Limb (tissue), 2 donors: ENCODE measurements around the gene RHOH.
A peak's percentile ranks its signal among the peaks of the same experiment; 100 is the strongest.
"Not testable (repeated sequence)": the region's sequence is repeated elsewhere in the genome, so short reads cannot be mapped to it uniquely, and the experiment has no call there.

ENCODE experiments used
- DNase-seq, 2 donors: peaks; one replicate each; pipeline ENCODE4 v3.0.0-alpha.2; 2016; ENCODE audit errors: extremely low spot score in 2 of 2

The RHOH gene

GRCh38 chr4:40258627-40259026 is 61.8 kb downstream of the RHOH start:
- no peak for DNase-seq

GRCh38 chr4:40261231-40262076 is 64.6 kb downstream of the RHOH start:
- no peak for DNase-seq

- no peak for DNase-seq
Measured at GRCh38 chr4:40262077-40262528, 65.3 kb downstream of the RHOH start.

- DNase-seq, result no peak
Measured at GRCh38 chr4:40262861-40263260, 66.0 kb downstream of the RHOH start.

GRCh38 chr4:40264497-40264896 is 67.7 kb downstream of the RHOH start:
- DNase-seq, result no peak

- peak in 1 of 2 donors; percentile 56 for DNase-seq
Measured at GRCh38 chr4:40264995-40265909, 68.4 kb downstream of the RHOH start.

- DNase-seq, result no peak
Measured at GRCh38 chr4:40265910-40266274, 69.1 kb downstream of the RHOH start.

GRCh38 chr4:40269133-40269532 is 72.3 kb downstream of the RHOH start:
- no peak for DNase-seq

GRCh38 chr4:40270609-40271008 is 73.8 kb downstream of the RHOH start:
- no peak for DNase-seq

GRCh38 chr4:40275065-40275730 is 78.4 kb downstream of the RHOH start:
- no peak for DNase-seq

GRCh38 chr4:40276546-40276945 is 79.7 kb downstream of the RHOH start:
- DNase-seq, result no peak

- DNase-seq, result no peak
Measured at GRCh38 chr4:40280586-40280985, 83.8 kb downstream of the RHOH start.

GRCh38 chr4:40281099-40281498 is 84.3 kb downstream of the RHOH start:
- DNase-seq, result no peak

GRCh38 chr4:40281913-40282312 is 85.1 kb downstream of the RHOH start:
- no peak for DNase-seq

- DNase-seq, result not testable (repeated sequence)
Measured at GRCh38 chr4:40282857-40283256, 86.0 kb downstream of the RHOH start.

GRCh38 chr4:40283413-40283812 is 86.6 kb downstream of the RHOH start:
- DNase-seq, result no peak

- DNase-seq, result no peak
Measured at GRCh38 chr4:40283968-40284367, 87.1 kb downstream of the RHOH start.

- DNase-seq, result no peak
Measured at GRCh38 chr4:40285692-40286091, 88.9 kb downstream of the RHOH start.

- DNase-seq, result no peak
Measured at GRCh38 chr4:40288566-40288965, 91.7 kb downstream of the RHOH start.

- DNase-seq, result no peak
Measured at GRCh38 chr4:40289366-40290188, 92.7 kb downstream of the RHOH start.

GRCh38 chr4:40290611-40291186 is 93.9 kb downstream of the RHOH start:
- not testable (repeated sequence) for DNase-seq
